SK-N-MC (cell line): ENCODE data around the gene PARD3B.

Experiments used
- EZH2 ChIP-seq: fragments of 200-600 bp; sonication (generic); IDR thresholded peaks from one replicate; pipeline ENCODE4 v1.6.1; 2017; ENCODE audit warnings: antibody characterized with exemption
- POLR2AphosphoS5 ChIP-seq: IDR thresholded peaks from 2 replicates; pipeline ENCODE4 v1.6.1; 2012; ENCODE audit warnings: mild to moderate bottlenecking, low read depth, low read length, borderline replicate concordance

DNA sequence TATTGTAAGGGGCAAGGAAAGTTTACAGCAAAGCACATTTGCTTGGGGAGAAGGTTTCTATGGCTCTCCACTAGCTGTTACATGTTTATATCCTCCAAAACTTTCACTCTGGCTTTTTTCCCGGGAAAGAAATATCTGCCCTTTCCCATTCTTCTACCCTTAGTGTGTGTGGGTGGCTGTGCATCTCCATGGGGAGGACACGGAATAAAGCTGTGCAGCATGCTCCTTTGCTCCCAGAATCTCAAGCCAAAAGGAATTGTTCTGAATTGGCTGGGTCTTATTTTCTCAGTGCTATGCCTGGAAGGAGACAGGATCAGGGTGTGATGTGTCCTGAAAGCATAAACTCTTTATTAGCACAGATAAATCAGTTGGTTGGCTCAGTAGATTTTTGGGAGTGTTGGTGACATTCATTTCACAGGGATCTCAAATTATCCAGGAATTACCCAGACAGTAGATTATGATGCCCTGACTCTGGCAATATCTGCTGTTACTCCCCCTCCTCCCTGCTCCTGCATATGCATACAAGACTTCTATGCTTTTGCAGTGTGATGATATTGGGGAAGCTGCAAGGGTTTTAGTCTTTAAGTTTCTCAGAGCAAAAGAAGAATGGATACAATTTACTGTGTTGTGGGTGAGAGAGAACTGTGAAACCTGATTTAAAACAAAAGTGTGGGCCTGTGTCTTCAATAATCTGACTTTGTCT lies 63.1 kb downstream of the PARD3B start:
- TF ChIP-seq EZH2 (no peak), POLR2AphosphoS5 (no peak)
